GM10248 (cell line): ENCODE measurements around the gene WDR27.
"Not testable (repeated sequence)": the region's sequence is repeated elsewhere in the genome, so short reads cannot be mapped to it uniquely, and the experiment has no call there.

Experiments used
- CTCF ChIA-PET: fragments of 300-600 bp; sonication (Branson Sonifier 250); formaldehyde crosslinking; extraction: SDS; loops from one replicate; lab custom pipeline; 2021; ENCODE audit warnings: antibody characterized with exemption; lab: Yijun Ruan, JAX
- POLR2A ChIA-PET: fragments of 350-650 bp; sonication (Branson Sonifier 250); formaldehyde crosslinking; extraction: SDS; loops from one replicate; lab custom pipeline; 2020; ENCODE audit warnings: antibody characterized with exemption; lab: Yijun Ruan, JAX
- DNase-seq: peaks from one replicate; pipeline ENCODE4 v3.0.0; 2012; ENCODE audit errors: extremely low spot score
- TF ChIP-seq, protein P1 (sequence below): IDR thresholded peaks from 2 replicates; pipeline ENCODE4 v1.5.1; 2012; ENCODE audit warnings: mild to moderate bottlenecking, low read depth; ENCODE audit errors: extremely low read depth, missing control alignments, control extremely low read depth

WDR27 gene

DNA sequence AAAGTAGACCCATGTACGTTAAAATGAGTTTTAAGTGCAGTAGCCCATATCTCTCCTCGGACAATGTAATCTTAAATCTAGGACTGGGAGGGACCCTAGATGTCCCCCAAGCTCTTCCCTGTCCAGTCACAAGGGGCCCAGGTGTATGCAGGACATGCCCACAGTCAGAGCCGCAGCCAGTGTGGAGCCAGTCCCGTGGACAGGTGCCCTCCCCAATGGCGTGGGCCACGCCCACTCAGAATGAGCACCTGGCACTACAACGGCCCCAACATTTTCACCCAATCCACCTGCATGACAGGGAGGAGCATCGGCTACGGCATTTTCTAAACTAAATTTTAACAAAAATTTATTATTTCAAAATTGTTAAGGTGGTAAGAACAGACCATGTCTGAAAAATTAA, 53.2 kb downstream of the WDR27 start:
- ChIA-PET POLR2A (no interaction called here), CTCF (interaction anchor here (2.1 kb wide), 1 partner anchor 15 kb away, joined by 7 read pairs; no protein-coding TSS in a partner anchor)
- TF ChIP-seq, protein P1, sequence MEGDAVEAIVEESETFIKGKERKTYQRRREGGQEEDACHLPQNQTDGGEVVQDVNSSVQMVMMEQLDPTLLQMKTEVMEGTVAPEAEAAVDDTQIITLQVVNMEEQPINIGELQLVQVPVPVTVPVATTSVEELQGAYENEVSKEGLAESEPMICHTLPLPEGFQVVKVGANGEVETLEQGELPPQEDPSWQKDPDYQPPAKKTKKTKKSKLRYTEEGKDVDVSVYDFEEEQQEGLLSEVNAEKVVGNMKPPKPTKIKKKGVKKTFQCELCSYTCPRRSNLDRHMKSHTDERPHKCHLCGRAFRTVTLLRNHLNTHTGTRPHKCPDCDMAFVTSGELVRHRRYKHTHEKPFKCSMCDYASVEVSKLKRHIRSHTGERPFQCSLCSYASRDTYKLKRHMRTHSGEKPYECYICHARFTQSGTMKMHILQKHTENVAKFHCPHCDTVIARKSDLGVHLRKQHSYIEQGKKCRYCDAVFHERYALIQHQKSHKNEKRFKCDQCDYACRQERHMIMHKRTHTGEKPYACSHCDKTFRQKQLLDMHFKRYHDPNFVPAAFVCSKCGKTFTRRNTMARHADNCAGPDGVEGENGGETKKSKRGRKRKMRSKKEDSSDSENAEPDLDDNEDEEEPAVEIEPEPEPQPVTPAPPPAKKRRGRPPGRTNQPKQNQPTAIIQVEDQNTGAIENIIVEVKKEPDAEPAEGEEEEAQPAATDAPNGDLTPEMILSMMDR, result no peak
- DNase-seq, result no peak

DNA sequence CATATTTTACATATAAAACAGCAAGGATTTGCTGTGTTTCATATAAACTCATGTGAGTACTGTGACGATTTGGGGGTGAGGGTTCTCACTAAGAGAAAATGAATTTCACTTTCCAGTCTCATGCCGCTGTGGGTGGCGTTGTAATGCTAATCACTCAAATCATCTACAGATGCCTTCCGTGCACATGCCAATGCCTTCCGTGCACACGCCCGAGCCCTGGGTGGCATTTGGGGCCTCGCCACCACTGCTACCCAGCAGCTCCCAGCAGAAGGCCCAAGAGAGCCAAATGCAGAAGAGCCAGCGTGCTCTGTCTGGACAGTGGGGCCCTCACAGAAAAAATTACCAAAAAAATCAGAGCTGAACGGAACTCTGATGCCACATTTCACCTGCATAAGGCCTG, 53.7 kb downstream of the WDR27 start:
- CTCF ChIA-PET, result interaction anchor here (2.1 kb wide), 1 partner anchor 14 kb away, joined by 7 read pairs; no protein-coding TSS in a partner anchor
- POLR2A ChIA-PET, result no interaction called here
- no peak for DNase-seq
- TF ChIP-seq, protein P1, result no peak

DNA sequence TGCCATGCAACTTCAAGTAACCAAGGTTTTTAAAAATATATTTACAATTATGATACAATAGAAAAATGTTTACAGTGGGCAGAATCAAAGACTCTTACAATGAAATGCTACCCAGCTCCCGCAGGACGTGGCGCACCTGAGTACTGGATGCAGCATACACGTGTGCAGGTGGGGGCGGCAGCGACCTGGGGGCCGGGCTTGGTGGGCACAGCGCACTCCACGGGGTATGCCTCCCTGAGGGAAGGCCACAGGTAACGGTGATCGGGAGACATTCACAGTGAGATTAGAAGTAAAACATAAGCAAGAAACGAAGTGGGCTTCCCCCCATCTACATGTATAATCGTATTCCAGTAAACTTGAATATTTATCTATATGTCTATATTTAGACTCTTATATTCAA, 54.2 kb downstream of the WDR27 start:
- no peak for DNase-seq
- CTCF ChIA-PET, result interaction anchor here (2.1 kb wide), 1 partner anchor 14 kb away, joined by 7 read pairs; no protein-coding TSS in a partner anchor
- POLR2A ChIA-PET, result no interaction called here
- TF ChIP-seq, protein P1, result no peak

DNA sequence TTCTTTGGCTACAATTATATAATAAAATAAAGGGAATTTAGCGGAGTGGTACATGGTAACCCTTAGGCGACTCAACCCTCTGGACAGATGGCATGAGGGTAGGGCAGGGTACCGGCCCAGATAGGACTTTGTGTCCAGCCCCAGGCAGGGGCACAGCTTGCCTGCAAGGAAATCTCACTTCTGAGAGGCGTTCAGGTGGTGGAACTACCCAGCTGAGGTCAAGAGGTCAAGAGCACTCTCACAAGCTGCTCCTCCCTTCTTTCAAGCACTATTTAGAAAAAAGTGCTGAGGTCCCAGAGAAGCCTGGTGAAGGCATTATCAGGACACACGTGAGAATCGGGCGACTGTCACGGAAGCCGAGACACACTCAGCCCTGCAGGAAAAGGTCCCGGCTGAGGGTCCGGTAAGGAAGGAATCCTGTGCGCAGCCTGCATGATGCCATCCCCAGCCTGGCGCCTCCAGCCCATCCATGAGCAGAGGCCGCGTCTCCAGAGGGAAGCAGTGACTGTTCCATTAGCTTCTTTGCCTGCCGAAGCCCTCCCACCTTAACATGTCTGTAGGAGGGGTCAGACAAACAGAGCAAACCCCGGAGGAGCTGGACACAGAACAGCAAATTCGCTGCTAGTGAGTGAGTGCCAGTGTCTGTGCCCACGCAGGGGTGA, 54.8 kb downstream of the WDR27 start:
- DNase-seq, result no peak
- CTCF ChIA-PET, result interaction anchor here (2.1 kb wide), 1 partner anchor 13 kb away, joined by 7 read pairs; no protein-coding TSS in a partner anchor
- TF ChIP-seq, protein P1, result no peak
- POLR2A ChIA-PET, result no interaction called here

DNA sequence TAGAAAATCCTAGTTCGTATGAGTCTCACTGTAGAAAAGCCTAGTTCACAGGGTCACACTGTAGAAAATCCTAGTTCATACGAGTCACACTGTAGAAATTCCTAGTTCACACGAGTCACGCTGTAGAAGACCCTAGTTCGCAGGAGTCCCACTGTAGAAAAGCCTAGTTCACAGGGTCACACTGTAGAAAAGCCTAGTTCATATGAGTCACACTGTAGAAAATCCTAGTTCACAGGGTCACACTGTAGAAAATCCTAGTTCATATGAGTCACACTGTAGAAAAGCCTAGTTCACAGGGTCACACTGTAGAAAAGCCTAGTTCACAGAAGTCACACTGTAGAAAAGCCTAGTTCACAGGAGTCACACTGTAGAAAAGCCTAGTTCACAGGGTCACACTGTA, 56.4 kb downstream of the WDR27 start:
- POLR2A ChIA-PET, DNase-seq, CTCF ChIA-PET: not testable (repeated sequence)

DNA sequence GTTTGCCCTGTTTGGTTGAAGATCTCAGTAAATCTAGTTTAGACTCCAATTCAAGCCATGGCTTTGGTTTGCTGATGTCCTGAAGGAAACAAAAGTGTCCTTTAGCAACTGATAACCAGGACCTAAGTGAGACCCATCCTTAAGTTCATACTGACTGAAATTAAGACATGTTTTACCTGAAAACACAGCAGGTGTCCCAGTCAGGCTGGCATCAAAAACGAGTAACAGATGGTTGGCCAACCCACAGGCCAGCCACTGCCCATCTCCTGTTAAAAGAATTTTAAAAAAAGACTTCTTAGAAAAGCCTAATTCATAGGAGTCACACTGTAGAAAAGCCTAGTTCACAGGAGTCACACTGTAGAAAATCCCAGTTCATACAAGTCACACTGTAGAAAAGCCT, 58.3 kb downstream of the WDR27 start:
- no peak for DNase-seq
- TF ChIP-seq, protein P1, result no peak
- ChIA-PET POLR2A (no interaction called here), CTCF (no interaction called here)

DNA sequence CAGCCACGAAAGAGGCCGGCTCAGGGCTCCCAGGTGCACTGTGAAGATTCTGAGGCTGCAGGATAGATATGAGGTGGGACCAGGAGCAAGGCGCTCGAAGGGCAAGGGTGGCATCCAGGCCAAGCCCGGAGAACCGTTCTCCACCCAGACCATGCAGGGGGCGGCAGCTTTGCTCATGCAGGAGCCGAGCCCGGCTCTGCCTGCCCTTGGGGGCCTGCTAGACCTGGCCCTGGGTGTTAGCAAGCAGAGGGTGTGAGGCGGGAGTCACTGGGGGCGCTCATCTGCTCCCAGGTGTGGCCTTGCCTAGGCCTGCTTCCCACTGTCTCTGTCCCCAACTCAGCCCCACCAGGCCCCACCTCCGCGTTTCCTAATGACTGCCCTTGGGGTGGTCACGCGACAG, 59.4 kb downstream of the WDR27 start:
- TF ChIP-seq, protein P1, result no peak
- ChIA-PET CTCF (no interaction called here), POLR2A (no interaction called here)
- DNase-seq, result no peak
